ENCODE measurements around the gene GAS7. TPM values are rescaled to one million over a fixed set of nuclear protein-coding genes. Genes with fewer than 3 reads are reported as not detected.

GAS7 gene
- total and polyA plus RNA-seq, 9 of the 15 experiments (the other 6 are each of a cell fraction or from before 2014, with no cell fraction given): 0.11 to 0.33 TPM; not detected in 7

DNA sequence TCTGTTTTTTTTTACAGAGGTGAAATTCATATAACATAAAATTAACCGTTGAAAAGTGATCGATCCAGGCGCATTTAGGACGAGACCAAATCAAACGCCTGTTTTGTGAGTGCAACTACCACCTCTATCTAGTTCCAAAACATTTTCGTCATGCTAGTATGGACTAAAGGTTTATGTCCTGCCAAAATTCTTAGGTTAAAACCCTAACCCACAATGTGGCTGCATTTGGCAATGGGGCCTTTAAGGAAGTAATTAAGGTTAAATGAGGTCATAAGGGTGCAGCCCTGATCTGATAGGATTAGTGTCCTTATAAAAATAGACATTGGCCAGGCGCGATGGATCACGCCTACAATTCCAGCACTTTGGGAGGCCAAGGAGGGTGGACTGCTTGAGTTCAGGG, 260.5 kb downstream of the GAS7 start (continued):
- TF ChIP-seq, protein P1, sequence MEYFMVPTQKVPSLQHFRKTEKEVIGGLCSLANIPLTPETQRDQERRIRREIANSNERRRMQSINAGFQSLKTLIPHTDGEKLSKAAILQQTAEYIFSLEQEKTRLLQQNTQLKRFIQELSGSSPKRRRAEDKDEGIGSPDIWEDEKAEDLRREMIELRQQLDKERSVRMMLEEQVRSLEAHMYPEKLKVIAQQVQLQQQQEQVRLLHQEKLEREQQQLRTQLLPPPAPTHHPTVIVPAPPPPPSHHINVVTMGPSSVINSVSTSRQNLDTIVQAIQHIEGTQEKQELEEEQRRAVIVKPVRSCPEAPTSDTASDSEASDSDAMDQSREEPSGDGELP (CRISPR knock-in tag; IDR thresholded peaks at IDR 0.05; ENCODE audit: borderline replicate concordance): no peak
- no peak for TF ChIP-seq BCL6 (CRISPR knock-in tag; IDR thresholded peaks at IDR 0.05)
- TF ChIP-seq, protein P2, sequence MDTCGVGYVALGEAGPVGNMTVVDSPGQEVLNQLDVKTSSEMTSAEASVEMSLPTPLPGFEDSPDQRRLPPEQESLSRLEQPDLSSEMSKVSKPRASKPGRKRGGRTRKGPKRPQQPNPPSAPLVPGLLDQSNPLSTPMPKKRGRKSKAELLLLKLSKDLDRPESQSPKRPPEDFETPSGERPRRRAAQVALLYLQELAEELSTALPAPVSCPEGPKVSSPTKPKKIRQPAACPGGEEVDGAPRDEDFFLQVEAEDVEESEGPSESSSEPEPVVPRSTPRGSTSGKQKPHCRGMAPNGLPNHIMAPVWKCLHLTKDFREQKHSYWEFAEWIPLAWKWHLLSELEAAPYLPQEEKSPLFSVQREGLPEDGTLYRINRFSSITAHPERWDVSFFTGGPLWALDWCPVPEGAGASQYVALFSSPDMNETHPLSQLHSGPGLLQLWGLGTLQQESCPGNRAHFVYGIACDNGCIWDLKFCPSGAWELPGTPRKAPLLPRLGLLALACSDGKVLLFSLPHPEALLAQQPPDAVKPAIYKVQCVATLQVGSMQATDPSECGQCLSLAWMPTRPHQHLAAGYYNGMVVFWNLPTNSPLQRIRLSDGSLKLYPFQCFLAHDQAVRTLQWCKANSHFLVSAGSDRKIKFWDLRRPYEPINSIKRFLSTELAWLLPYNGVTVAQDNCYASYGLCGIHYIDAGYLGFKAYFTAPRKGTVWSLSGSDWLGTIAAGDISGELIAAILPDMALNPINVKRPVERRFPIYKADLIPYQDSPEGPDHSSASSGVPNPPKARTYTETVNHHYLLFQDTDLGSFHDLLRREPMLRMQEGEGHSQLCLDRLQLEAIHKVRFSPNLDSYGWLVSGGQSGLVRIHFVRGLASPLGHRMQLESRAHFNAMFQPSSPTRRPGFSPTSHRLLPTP (IDR thresholded peaks at IDR 0.05; ENCODE audit: borderline replicate concordance, extremely low read depth, insufficient read length): no peak

DNA sequence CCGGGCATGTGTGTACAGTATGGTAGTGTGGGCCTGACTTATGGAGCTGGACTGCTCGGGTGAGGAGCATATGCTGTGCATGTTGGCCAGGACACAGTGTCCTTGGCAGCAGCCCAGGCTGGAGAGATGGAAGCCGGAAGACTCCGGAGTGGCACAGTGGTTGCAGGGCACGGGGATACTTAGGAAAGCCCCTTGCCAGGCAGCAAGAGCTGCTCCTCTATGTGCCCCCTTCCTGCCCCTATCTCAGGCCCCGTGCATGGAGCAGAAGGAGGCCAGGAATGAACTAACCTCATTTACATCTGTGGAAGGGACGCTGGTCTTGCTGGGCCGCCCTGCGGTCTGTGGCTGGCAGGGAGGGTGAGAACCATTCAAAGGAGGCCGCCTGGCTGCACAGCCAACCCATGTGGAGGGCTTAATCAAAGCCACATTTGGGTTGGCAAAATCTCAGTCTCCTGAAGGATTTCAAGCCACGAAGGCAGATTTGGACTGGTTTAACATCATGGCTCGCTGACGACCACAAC, 261.1 kb downstream of the GAS7 start:
- Histone ChIP-seq H3K9ac (ENCODE audit: insufficient read depth in 1 of 2, low read depth in 2 of 2, low read length in 2 of 2) (no peak overlapping the region), H3K36me3 (ENCODE audit: control insufficient read depth, insufficient read depth, low read length) (no peaks in the 10 kb centered on the region), H3K4me1 (replicated peaks in 1 of 2; ENCODE audit: control insufficient read depth in 2 of 2, insufficient read depth in 2 of 2, low read length in 2 of 2) (no peaks in the 10 kb centered on the region), H3K27me3 (ENCODE audit: control insufficient read depth in 2 of 2, insufficient read depth in 2 of 2, low read length in 2 of 2) (peaks cover 0 to 4% of the 10 kb centered on the region in 2 experiments; a peak in 1 of 5 replicates), H3K79me2 (ENCODE audit: control insufficient read depth, insufficient read depth, low read length) (no peaks in the 10 kb centered on the region), H4K20me1 (replicated peaks; ENCODE audit: control insufficient read depth, insufficient read depth, low read length) (no peaks in the 10 kb centered on the region), H2AFZ (ENCODE audit: low read depth, low read length) (no peak overlapping the region), H3K9me3 (replicated peaks; ENCODE audit: control insufficient read depth, insufficient read depth, low read depth, low read length) (no peaks in the 10 kb centered on the region), H3K4me2 (ENCODE audit: insufficient read depth, low read length) (no peak overlapping the region), H3K9me1 (ENCODE audit: control insufficient read depth, insufficient read depth, low read length) (no peaks in the 10 kb centered on the region), H3K4me3 (no peak overlapping the region), H3K27ac (ENCODE audit: extremely low read depth, low read depth, low read length) (no peak overlapping the region)
- in situ Hi-C loops (cut with MboI) (no loop called here), intact Hi-C loops (cut with micrococcal nuclease) (no loop called here)
- no TSS peak for BruUV-seq (replicated peaks)
- CTCF ChIA-PET (ENCODE audit: low intra/inter-chr PET ratio): no interaction called here
- no peak for FAIRE-seq
- no peak for TF ChIP-seq NCOA6 (IDR thresholded peaks at IDR 0.05)
- TF ChIP-seq ZNF311 (CRISPR knock-in tag; IDR thresholded peaks at IDR 0.05): no peak
- no peak for TF ChIP-seq ZNF217 (CRISPR knock-in tag; IDR thresholded peaks at IDR 0.05)
- no peak for TF ChIP-seq EZH2 (IDR thresholded peaks at IDR 0.05; ENCODE audit: borderline replicate concordance, low read depth, low read length)
- no peak for TF ChIP-seq DNMT1 (IDR thresholded peaks at IDR 0.05)
- TF ChIP-seq ZNF717 (CRISPR knock-in tag; IDR thresholded peaks at IDR 0.05): no peak
- TF ChIP-seq NFRKB (IDR thresholded peaks at IDR 0.05; ENCODE audit: low read depth): no peak
- TF ChIP-seq, protein P3, sequence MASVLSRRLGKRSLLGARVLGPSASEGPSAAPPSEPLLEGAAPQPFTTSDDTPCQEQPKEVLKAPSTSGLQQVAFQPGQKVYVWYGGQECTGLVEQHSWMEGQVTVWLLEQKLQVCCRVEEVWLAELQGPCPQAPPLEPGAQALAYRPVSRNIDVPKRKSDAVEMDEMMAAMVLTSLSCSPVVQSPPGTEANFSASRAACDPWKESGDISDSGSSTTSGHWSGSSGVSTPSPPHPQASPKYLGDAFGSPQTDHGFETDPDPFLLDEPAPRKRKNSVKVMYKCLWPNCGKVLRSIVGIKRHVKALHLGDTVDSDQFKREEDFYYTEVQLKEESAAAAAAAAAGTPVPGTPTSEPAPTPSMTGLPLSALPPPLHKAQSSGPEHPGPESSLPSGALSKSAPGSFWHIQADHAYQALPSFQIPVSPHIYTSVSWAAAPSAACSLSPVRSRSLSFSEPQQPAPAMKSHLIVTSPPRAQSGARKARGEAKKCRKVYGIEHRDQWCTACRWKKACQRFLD (CRISPR knock-in tag; IDR thresholded peaks at IDR 0.05): no peak
- no peak for TF ChIP-seq NRF1 (conservative IDR thresholded peaks at IDR 0.05 in 1 of 2, IDR thresholded peaks at IDR 0.05 in 1 of 2)
- no peak for TF ChIP-seq FOSL1 (tag; conservative IDR thresholded peaks at IDR 0.05)
- TF ChIP-seq LEF1 (IDR thresholded peaks at IDR 0.05): no peak
- POLR2A ChIA-PET: no interaction called here
- DNase-seq (ENCODE audit: extremely low read depth in 1 of 4, low spot score in 3 of 4): no peak
- WGBS (ENCODE audit: insufficient coverage, low coverage, missing lambda C conversion rate): 1% methylated on average over 10 of the region's 13 CpGs
- no peak for ATAC-seq
